Adipose tissue (tissue), 3 donors: ENCODE data around the gene TMEM161B. TPM values are rescaled to one million over a fixed set of nuclear protein-coding genes. Genes with fewer than 3 reads are reported as not detected.
"Not testable (repeated sequence)": the region's sequence is repeated elsewhere in the genome, so short reads cannot be mapped to it uniquely, and the experiment has no call there.

Experiments
- H3K27ac ChIP-seq: one replicate; pipeline ENCODE4 v1.5.1; 2013; ENCODE audit warnings: low read depth, low read length
- WGBS, 3 donors: extraction: QIAGEN DNeasy Blood & Tissue Kit; methylation state at CpG; one replicate each; pipeline ENCODE4 v1.1.7; 2013; 5-methylcytosine and 5-hydroxymethylcytosine counted together
- polyA plus RNA-seq, 3 donors: library from polyadenylated mRNA; stranded (reverse); fragments of 200-250 nt; gene quantifications; one replicate each; pipeline ENCODE4 v1.2.3, GENCODE V29; 2013
- donor health status: healthy with polysubstance abuse.
- donor health status: Bipolar disorder and iron deficiency.
- donor health status: healthy.

The TMEM161B gene
- polyA plus RNA-seq, 3 donors = 2.9 to 5.4 (median 4.1) TPM

- no peak overlapping the region for H3K27ac ChIP-seq
- WGBS, 3 donors = 98 to 100% (median 100%) methylated on average over 1 of the region's 1 CpG
Measured at GRCh38 chr5:88254320-88254719, 14.3 kb downstream of the TMEM161B start.

GRCh38 chr5:88251048-88251711 lies 17.5 kb downstream of the TMEM161B start:
- WGBS, 3 donors = 91 to 96% (median 94%) methylated on average over 2 of the region's 2 CpGs
- H3K27ac ChIP-seq = no peak overlapping the region

- 91 to 98% (median 93%) methylated on average over 2 of the region's 2 CpGs for WGBS, 3 donors
- no peak overlapping the region for H3K27ac ChIP-seq
Measured at GRCh38 chr5:88250010-88250409, 18.6 kb downstream of the TMEM161B start.

- WGBS, 3 donors = 95 to 98% (median 95%) methylated on average over 2 of the region's 2 CpGs
Measured at GRCh38 chr5:88248743-88249540, 19.7 kb downstream of the TMEM161B start.

GRCh38 chr5:88248094-88248493 lies 20.6 kb downstream of the TMEM161B start:
- no peak overlapping the region for H3K27ac ChIP-seq
- 87 to 96% (median 90%) methylated on average over 3 of the region's 3 CpGs for WGBS, 3 donors

More at GRCh38 chr5:88248743-88249540, 19.7 kb downstream of the TMEM161B start:
- no peak overlapping the region for H3K27ac ChIP-seq

- no peak overlapping the region for H3K27ac ChIP-seq
Measured at GRCh38 chr5:88245893-88246244, 22.8 kb downstream of the TMEM161B start.

- no peak overlapping the region for H3K27ac ChIP-seq
- 34 to 94% (median 82%) methylated on average over 1 of the region's 1 CpG for WGBS, 3 donors
Measured at GRCh38 chr5:88245241-88245892, 23.3 kb downstream of the TMEM161B start.

GRCh38 chr5:88244686-88245085 lies 24.0 kb downstream of the TMEM161B start:
- WGBS, 3 donors = 40 to 91% (median 85%) methylated on average over 2 of the region's 2 CpGs
- no peak overlapping the region for H3K27ac ChIP-seq

GRCh38 chr5:88243493-88243892 lies 25.2 kb downstream of the TMEM161B start:
- H3K27ac ChIP-seq = not testable (repeated sequence)
- WGBS, 3 donors = 81 to 86% (median 85%) methylated on average over 2 of the region's 2 CpGs

- H3K27ac ChIP-seq = no peak overlapping the region
- 93 to 98% (median 98%) methylated on average over 4 of the region's 4 CpGs for WGBS, 3 donors
Measured at GRCh38 chr5:88238732-88239131, 29.9 kb downstream of the TMEM161B start.

GRCh38 chr5:88236866-88237642 lies 31.6 kb downstream of the TMEM161B start:
- no peak overlapping the region for H3K27ac ChIP-seq
- 97 to 100% (median 98%) methylated on average over 1 of the region's 1 CpG for WGBS, 3 donors

- no peak overlapping the region for H3K27ac ChIP-seq
- WGBS, 3 donors = 94 to 96% (median 95%) methylated on average over 4 of the region's 4 CpGs
Measured at GRCh38 chr5:88235828-88236227, 32.8 kb downstream of the TMEM161B start.

- WGBS, 3 donors = 83 to 87% (median 87%) methylated on average over 1 of the region's 1 CpG
Measured at GRCh38 chr5:88235346-88235745, 33.3 kb downstream of the TMEM161B start.

GRCh38 chr5:88230546-88231066 lies 38.0 kb downstream of the TMEM161B start:
- 92 to 97% (median 96%) methylated on average over 1 of the region's 1 CpG for WGBS, 3 donors
- H3K27ac ChIP-seq = no peak overlapping the region

More at GRCh38 chr5:88235346-88235745, 33.3 kb downstream of the TMEM161B start:
- H3K27ac ChIP-seq = no peak overlapping the region

- no peak overlapping the region for H3K27ac ChIP-seq
- WGBS, 3 donors = 83 to 94% (median 84%) methylated on average over 6 of the region's 6 CpGs
Measured at GRCh38 chr5:88226881-88227450, 41.7 kb downstream of the TMEM161B start.

GRCh38 chr5:88214655-88215054 lies 54.0 kb downstream of the TMEM161B start:
- H3K27ac ChIP-seq = no peak overlapping the region

GRCh38 chr5:88207575-88207974 lies 61.1 kb downstream of the TMEM161B start:
- no peak overlapping the region for H3K27ac ChIP-seq
- WGBS, 3 donors = 53 to 97% (median 87%) methylated on average over 3 of the region's 3 CpGs
